Endothelial cell (in vitro differentiated cells): ENCODE data around the gene KIAA1217. TPM values are rescaled to one million over a fixed set of nuclear protein-coding genes. Genes with fewer than 3 reads are reported as not detected.

ENCODE experiments used
- DNase-seq: peaks from one replicate; pipeline ENCODE4 v3.0.0; 2021; ENCODE audit warnings: low spot score
- H3K27ac Mint-ChIP-seq: one replicate; pipeline ENCODE4 v1.8.0; 2021; ENCODE audit warnings: mixed read lengths, inconsistent platforms; ENCODE audit not compliant: unreplicated experiment
- H3K27me3 Mint-ChIP-seq: one replicate; pipeline ENCODE4 v1.8.0; 2021; ENCODE audit warnings: mild to moderate bottlenecking, moderate library complexity, mixed read lengths, inconsistent platforms; ENCODE audit not compliant: unreplicated experiment
- H3K36me3 Mint-ChIP-seq: one replicate; pipeline ENCODE4 v1.8.0; 2021; ENCODE audit warnings: mild to moderate bottlenecking, low read depth, mixed read lengths, inconsistent platforms; ENCODE audit not compliant: unreplicated experiment
- H3K4me1 Mint-ChIP-seq: one replicate; pipeline ENCODE4 v1.8.0; 2021; ENCODE audit warnings: mild to moderate bottlenecking, mixed read lengths, inconsistent platforms; ENCODE audit not compliant: unreplicated experiment
- H3K4me3 Mint-ChIP-seq: one replicate; pipeline ENCODE4 v1.8.0; 2021; ENCODE audit warnings: mild to moderate bottlenecking, mixed read lengths, inconsistent platforms; ENCODE audit not compliant: unreplicated experiment
- H3K9me3 Mint-ChIP-seq: one replicate; pipeline ENCODE4 v1.8.0; 2021; ENCODE audit warnings: mixed read lengths, inconsistent platforms; ENCODE audit not compliant: unreplicated experiment
- CTCF ChIP-seq: fragments of 200-600 bp; sonication (generic); IDR thresholded peaks from one replicate; pipeline ENCODE4 v1.5.0; 2021; ENCODE audit warnings: antibody characterized with exemption; ENCODE audit not compliant: unreplicated experiment
- total RNA-seq: library from RNA; stranded (reverse); fragmentation: NEBNext Ultra II Directional; extraction: Animal tissue kit (Norgen Biotek cat#: 25700); gene quantifications from one replicate; pipeline ENCODE4 v1.2.1, GENCODE V29; 2021; ENCODE audit not compliant: unreplicated experiment

The KIAA1217 gene
- total RNA-seq, 1 donor from 2014 or later, result 70.8 TPM

- no peak overlapping the region for H3K4me3 Mint-ChIP-seq
- no peak for DNase-seq
- peaks cover 20% of the 10 kb centered on the region for H3K4me1 Mint-ChIP-seq
- H3K9me3 Mint-ChIP-seq, result no peaks in the 10 kb centered on the region
- no peak for TF ChIP-seq CTCF
- peaks cover 6% of the 10 kb centered on the region for H3K27me3 Mint-ChIP-seq
- H3K27ac Mint-ChIP-seq, result no peak overlapping the region
- peaks cover 11% of the 10 kb centered on the region for H3K36me3 Mint-ChIP-seq
These were observed 258.2 kb downstream of the KIAA1217 start for GRCh38 chr10:24467136-24467535.

- peaks cover 6% of the 10 kb centered on the region for H3K27me3 Mint-ChIP-seq
- H3K36me3 Mint-ChIP-seq, result peaks cover 15% of the 10 kb centered on the region
- H3K4me1 Mint-ChIP-seq, result peaks cover 18% of the 10 kb centered on the region
- H3K9me3 Mint-ChIP-seq, result no peaks in the 10 kb centered on the region
- no peak for DNase-seq
- no peak overlapping the region for H3K4me3 Mint-ChIP-seq
- TF ChIP-seq CTCF, result no peak
- H3K27ac Mint-ChIP-seq, result no peak overlapping the region
These were observed 258.7 kb downstream of the KIAA1217 start for GRCh38 chr10:24467605-24468004.

- peaks cover 22% of the 10 kb centered on the region for H3K36me3 Mint-ChIP-seq
- H3K27ac Mint-ChIP-seq, result no peak overlapping the region
- H3K4me3 Mint-ChIP-seq, result no peak overlapping the region
- H3K9me3 Mint-ChIP-seq, result no peaks in the 10 kb centered on the region
- H3K4me1 Mint-ChIP-seq, result peaks cover 11% of the 10 kb centered on the region
- peaks cover 4% of the 10 kb centered on the region for H3K27me3 Mint-ChIP-seq
- no peak for DNase-seq
- TF ChIP-seq CTCF, result no peak
These were observed 259.4 kb downstream of the KIAA1217 start for GRCh38 chr10:24468281-24468751.

- Mint-ChIP-seq H3K9me3 (no peaks in the 10 kb centered on the region), H3K36me3 (peaks cover 30% of the 10 kb centered on the region), H3K27me3 (peaks cover 1% of the 10 kb centered on the region), H3K4me3 (no peak overlapping the region), H3K27ac (no peak overlapping the region), H3K4me1 (no peaks in the 10 kb centered on the region)
- DNase-seq, result no peak
- no peak for TF ChIP-seq CTCF
These were observed 261.1 kb downstream of the KIAA1217 start for GRCh38 chr10:24469993-24470392.

- H3K27me3 Mint-ChIP-seq, result peaks cover 4% of the 10 kb centered on the region
- peaks cover 51% of the 10 kb centered on the region for H3K36me3 Mint-ChIP-seq
- no peak for DNase-seq
- H3K4me1 Mint-ChIP-seq, result no peaks in the 10 kb centered on the region
- H3K9me3 Mint-ChIP-seq, result no peaks in the 10 kb centered on the region
- no peak overlapping the region for H3K4me3 Mint-ChIP-seq
- no peak overlapping the region for H3K27ac Mint-ChIP-seq
- no peak for TF ChIP-seq CTCF
These were observed 266.7 kb downstream of the KIAA1217 start for GRCh38 chr10:24475598-24475997.
